ENCODE measurements around the gene IP6K3.

DNA sequence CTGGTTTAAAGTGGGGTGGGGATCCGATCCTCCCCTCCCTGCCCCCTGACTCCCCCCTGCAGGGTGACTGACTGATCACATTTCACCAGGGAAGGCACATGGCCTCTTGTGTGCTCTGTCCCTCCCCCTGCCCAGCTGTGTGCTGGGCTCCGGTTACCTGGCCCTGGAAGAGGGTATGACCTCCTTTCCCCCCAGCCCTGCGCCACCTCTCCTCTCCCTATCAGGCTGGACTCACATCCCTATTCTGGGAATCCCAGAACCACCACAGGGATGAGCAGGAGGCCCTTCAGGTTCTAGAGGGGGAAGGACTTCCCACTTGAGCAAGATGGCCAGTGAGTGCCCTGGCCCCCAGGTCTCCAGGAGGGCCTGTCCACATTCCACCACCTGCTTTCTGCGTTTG is 2.1 kb upstream of the IP6K3 start:
- TF ChIP-seq, protein P1, sequence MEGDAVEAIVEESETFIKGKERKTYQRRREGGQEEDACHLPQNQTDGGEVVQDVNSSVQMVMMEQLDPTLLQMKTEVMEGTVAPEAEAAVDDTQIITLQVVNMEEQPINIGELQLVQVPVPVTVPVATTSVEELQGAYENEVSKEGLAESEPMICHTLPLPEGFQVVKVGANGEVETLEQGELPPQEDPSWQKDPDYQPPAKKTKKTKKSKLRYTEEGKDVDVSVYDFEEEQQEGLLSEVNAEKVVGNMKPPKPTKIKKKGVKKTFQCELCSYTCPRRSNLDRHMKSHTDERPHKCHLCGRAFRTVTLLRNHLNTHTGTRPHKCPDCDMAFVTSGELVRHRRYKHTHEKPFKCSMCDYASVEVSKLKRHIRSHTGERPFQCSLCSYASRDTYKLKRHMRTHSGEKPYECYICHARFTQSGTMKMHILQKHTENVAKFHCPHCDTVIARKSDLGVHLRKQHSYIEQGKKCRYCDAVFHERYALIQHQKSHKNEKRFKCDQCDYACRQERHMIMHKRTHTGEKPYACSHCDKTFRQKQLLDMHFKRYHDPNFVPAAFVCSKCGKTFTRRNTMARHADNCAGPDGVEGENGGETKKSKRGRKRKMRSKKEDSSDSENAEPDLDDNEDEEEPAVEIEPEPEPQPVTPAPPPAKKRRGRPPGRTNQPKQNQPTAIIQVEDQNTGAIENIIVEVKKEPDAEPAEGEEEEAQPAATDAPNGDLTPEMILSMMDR (IDR thresholded peaks at IDR 0.05; ENCODE audit: insufficient read depth, low read length), result no peak
- TF ChIP-seq POLR2AphosphoS5 (IDR thresholded peaks at IDR 0.05; ENCODE audit: low read depth), result no peak
- no peak for TF ChIP-seq GABPA (IDR thresholded peaks at IDR 0.05; ENCODE audit: low read depth)
- TF ChIP-seq, protein P2, sequence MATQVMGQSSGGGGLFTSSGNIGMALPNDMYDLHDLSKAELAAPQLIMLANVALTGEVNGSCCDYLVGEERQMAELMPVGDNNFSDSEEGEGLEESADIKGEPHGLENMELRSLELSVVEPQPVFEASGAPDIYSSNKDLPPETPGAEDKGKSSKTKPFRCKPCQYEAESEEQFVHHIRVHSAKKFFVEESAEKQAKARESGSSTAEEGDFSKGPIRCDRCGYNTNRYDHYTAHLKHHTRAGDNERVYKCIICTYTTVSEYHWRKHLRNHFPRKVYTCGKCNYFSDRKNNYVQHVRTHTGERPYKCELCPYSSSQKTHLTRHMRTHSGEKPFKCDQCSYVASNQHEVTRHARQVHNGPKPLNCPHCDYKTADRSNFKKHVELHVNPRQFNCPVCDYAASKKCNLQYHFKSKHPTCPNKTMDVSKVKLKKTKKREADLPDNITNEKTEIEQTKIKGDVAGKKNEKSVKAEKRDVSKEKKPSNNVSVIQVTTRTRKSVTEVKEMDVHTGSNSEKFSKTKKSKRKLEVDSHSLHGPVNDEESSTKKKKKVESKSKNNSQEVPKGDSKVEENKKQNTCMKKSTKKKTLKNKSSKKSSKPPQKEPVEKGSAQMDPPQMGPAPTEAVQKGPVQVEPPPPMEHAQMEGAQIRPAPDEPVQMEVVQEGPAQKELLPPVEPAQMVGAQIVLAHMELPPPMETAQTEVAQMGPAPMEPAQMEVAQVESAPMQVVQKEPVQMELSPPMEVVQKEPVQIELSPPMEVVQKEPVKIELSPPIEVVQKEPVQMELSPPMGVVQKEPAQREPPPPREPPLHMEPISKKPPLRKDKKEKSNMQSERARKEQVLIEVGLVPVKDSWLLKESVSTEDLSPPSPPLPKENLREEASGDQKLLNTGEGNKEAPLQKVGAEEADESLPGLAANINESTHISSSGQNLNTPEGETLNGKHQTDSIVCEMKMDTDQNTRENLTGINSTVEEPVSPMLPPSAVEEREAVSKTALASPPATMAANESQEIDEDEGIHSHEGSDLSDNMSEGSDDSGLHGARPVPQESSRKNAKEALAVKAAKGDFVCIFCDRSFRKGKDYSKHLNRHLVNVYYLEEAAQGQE (IDR thresholded peaks at IDR 0.05; ENCODE audit: insufficient replicate concordance, low read depth), result no peak

Data from HL-60 (cell line).